Measurements from ENCODE around the gene NLN.

DNA sequence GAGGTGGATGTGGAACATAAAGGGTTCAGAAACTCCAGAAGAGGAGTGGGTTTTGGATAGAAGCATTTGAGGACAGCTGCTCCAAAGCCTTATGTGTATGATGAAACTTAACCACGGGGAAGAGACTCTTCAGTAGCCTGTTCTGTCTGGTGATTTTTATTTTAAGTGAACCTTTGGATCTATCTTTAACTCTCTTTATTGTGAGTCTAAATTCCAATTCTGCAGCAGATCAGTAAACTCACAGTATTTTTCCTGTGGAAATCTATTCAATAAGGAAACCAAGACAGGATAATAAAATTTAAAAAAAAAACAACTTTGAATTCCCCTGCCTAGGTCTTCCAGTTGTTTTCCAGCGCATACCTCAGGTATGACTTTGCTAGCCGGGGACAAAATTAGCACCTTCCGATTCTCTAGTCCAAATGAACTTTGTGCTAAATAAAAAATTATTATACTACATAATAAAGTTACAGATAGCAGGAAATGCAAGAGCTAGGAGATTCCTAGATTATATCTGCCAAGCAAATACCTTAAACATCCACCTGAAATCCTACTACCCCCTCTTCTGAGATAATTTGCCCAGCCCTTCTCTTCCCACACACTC lies 101.9 kb downstream of the NLN start:
- TF ChIP-seq EZH2phosphoT487 (IDR thresholded peaks at IDR 0.05; ENCODE audit: insufficient read depth, low read depth) (no peak), EZH2 (IDR thresholded peaks at IDR 0.05; ENCODE audit: insufficient read depth, poor library complexity, severe bottlenecking) (no peak)

All from GM23248 (cell line).